Measurements from ENCODE around the gene OR4C3.

OR4C3 gene

GRCh38 chr11:48366365-48366764 is 41.6 kb downstream of the OR4C3 start, which contains the start of gene OR4C5:
TSS of gene OR4C5 (minus strand) at chr11:48366465. CDS start at chr11:48366465, 0 bp downstream.
- TF ChIP-seq CTCF (conservative IDR thresholded peaks at IDR 0.05), result no peak
- H3K27ac ChIP-seq, result no peak within 1 kb of the TSS
